HL-60 (cell line): ENCODE data around the gene FGF23.

Experiments
- DNase-seq, 2 experiments: peaks; one replicate each; pipeline ENCODE4 v3.0.0-alpha.2; 2010 to 2020; ENCODE audit warnings: low read depth in 1 of 2, low spot score in 1 of 2
- H3K27ac ChIP-seq: fragments of 250-450 bp; sonication (Bioruptor Pico); replicated peaks from 2 replicates; pipeline ENCODE4 v1.5.1; 2020; ENCODE audit warnings: mild to moderate bottlenecking, moderate library complexity
- H3K27me3 ChIP-seq: fragments of 250-450 bp; sonication (Bioruptor Pico); 2 replicates; pipeline ENCODE4 v1.5.1; 2021; ENCODE audit warnings: mild to moderate bottlenecking, moderate library complexity; ENCODE audit not compliant: insufficient read depth, poor library complexity, severe bottlenecking
- H3K4me3 ChIP-seq: replicated peaks from 2 replicates; pipeline ENCODE4 v1.5.1; 2011; ENCODE audit warnings: mild to moderate bottlenecking, control low read depth, low read length; ENCODE audit not compliant: insufficient read depth
- GABPA ChIP-seq: IDR thresholded peaks from 2 replicates; pipeline ENCODE4 v1.6.1; 2012; ENCODE audit warnings: low read depth
- POLR2AphosphoS5 ChIP-seq: IDR thresholded peaks from 2 replicates; pipeline ENCODE4 v1.6.1; 2012; ENCODE audit warnings: low read depth
- SPI1 ChIP-seq: IDR thresholded peaks from 2 replicates; pipeline ENCODE4 v1.6.1; 2012; ENCODE audit warnings: low read depth, mild to moderate bottlenecking, borderline replicate concordance
- TF ChIP-seq, protein P1 (sequence below): IDR thresholded peaks from one replicate; pipeline ENCODE4 v1.5.1; 2011; ENCODE audit warnings: low read length, control low read depth, inconsistent platforms; ENCODE audit not compliant: insufficient read depth
- TF ChIP-seq, protein P2 (sequence below): IDR thresholded peaks from 2 replicates; pipeline ENCODE4 v1.6.1; 2012; ENCODE audit warnings: low read depth; ENCODE audit not compliant: insufficient replicate concordance

FGF23 gene

DNA sequence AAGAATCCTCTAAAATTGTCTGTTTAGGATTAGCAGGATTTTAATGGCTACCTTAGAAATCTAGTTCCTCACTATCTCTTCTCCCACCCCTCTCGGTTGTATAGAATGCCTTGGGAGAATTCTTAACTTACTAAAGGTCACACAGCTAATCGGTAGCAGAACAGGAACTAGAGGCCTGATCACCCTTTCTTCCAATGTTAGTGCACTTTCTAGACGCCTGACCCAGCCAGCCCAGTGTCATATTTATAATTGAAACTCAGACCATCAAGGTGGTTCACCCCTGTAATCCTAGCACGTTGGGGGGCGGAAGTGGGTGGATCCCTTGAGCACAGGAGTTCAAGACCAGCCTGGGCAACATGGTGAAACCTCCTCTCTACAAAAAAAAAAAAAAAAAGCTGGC lies 56.8 kb downstream of the FGF23 start:
- no peak overlapping the region for H3K4me3 ChIP-seq
- H3K27me3 ChIP-seq, result no peaks in the 10 kb centered on the region
- DNase-seq, result no peak
- H3K27ac ChIP-seq, result no peak overlapping the region
- TF ChIP-seq POLR2AphosphoS5 (no peak), SPI1 (no peak), GABPA (no peak)
- TF ChIP-seq, protein P1, sequence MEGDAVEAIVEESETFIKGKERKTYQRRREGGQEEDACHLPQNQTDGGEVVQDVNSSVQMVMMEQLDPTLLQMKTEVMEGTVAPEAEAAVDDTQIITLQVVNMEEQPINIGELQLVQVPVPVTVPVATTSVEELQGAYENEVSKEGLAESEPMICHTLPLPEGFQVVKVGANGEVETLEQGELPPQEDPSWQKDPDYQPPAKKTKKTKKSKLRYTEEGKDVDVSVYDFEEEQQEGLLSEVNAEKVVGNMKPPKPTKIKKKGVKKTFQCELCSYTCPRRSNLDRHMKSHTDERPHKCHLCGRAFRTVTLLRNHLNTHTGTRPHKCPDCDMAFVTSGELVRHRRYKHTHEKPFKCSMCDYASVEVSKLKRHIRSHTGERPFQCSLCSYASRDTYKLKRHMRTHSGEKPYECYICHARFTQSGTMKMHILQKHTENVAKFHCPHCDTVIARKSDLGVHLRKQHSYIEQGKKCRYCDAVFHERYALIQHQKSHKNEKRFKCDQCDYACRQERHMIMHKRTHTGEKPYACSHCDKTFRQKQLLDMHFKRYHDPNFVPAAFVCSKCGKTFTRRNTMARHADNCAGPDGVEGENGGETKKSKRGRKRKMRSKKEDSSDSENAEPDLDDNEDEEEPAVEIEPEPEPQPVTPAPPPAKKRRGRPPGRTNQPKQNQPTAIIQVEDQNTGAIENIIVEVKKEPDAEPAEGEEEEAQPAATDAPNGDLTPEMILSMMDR, result no peak
- TF ChIP-seq, protein P2, sequence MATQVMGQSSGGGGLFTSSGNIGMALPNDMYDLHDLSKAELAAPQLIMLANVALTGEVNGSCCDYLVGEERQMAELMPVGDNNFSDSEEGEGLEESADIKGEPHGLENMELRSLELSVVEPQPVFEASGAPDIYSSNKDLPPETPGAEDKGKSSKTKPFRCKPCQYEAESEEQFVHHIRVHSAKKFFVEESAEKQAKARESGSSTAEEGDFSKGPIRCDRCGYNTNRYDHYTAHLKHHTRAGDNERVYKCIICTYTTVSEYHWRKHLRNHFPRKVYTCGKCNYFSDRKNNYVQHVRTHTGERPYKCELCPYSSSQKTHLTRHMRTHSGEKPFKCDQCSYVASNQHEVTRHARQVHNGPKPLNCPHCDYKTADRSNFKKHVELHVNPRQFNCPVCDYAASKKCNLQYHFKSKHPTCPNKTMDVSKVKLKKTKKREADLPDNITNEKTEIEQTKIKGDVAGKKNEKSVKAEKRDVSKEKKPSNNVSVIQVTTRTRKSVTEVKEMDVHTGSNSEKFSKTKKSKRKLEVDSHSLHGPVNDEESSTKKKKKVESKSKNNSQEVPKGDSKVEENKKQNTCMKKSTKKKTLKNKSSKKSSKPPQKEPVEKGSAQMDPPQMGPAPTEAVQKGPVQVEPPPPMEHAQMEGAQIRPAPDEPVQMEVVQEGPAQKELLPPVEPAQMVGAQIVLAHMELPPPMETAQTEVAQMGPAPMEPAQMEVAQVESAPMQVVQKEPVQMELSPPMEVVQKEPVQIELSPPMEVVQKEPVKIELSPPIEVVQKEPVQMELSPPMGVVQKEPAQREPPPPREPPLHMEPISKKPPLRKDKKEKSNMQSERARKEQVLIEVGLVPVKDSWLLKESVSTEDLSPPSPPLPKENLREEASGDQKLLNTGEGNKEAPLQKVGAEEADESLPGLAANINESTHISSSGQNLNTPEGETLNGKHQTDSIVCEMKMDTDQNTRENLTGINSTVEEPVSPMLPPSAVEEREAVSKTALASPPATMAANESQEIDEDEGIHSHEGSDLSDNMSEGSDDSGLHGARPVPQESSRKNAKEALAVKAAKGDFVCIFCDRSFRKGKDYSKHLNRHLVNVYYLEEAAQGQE, result no peak

DNA sequence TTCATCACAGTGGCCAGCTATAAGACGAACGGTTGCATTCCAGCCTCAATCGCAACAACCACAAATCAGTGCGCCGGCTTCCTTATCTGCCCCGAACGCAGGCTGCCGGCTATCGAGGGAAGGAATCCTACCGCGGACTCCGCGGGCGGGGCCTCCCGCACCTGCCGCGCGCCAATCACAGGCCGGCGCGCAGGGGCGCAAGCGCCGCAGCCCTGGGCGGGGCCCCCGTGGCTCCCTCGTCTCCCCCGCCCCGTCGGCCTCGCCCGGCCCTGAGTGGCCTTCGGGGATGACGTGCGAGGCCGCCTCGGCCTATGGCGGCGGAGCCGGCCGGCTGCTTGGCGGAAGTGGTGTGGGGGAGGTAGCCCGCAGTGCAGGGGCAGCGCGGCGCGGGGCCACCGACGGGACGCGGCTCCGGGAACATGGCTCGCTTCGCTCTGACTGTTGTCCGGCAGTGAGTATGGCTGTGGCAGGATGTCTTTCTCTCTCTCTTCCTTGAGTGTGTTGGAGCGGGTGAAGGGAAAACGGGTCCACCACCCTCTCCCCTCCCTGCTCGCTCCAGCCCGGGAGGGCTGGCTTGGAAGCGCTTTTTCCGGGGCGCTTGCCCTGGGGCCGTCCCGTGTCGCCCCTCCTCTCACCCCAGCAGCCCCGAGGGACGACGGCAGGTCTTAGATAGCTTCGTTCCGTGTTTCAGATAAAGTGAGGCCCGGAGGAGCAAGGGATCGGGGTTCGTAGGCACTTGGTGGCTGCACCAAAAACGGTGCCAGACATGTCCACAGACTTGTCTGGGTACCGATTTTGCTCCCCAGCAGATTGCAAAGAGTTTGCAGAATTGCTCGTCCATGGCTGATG lies 58.4 kb downstream of the FGF23 start, which contains the start of gene TIGAR:
Gene TIGAR (plus strand): TSS at position 361 of the 849 bp plus-strand sequence. CDS start 59 bp downstream, at position 420.
- H3K27me3 ChIP-seq, result no peaks in the 10 kb centered on the region
- H3K4me3 ChIP-seq, result peak within 1 kb of the TSS; percentile 90
- peak within 1 kb of the TSS; percentile 37 for H3K27ac ChIP-seq
- TF ChIP-seq, protein P1, result no peak
- no peak; the same call in 1 of the 2 replicates for TF ChIP-seq GABPA
- TF ChIP-seq, protein P2, result no peak
- no peak; the same call in 1 of the 2 replicates for TF ChIP-seq SPI1
- TF ChIP-seq POLR2AphosphoS5, result peak; percentile 80
- DNase-seq, result peak; percentile 87 to 90

DNA sequence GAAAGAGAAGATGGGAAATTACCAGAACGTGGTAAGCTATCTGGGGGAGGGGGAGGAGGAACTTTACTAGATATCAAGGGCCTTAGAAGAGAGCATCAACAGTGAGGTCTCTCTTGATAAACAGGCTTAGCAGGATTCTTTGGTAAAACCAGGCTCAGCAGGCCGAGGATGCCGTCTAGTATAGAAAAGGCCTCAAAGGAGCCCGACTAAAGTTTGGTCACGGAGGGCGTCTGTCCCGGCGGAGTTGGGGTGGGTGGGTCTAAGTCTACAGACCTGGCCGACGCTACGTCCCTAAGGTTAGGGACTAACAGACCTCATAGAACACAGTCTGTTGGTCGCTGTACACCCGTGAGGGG lies 59.0 kb downstream of the FGF23 start:
- TF ChIP-seq, protein P2, result no peak
- TF ChIP-seq SPI1, result no peak
- no peak for TF ChIP-seq GABPA
- TF ChIP-seq, protein P1, result no peak
- no peak for TF ChIP-seq POLR2AphosphoS5
- Histone ChIP-seq H3K27ac (no peak overlapping the region), H3K4me3 (peak overlapping the region; percentile 90), H3K27me3 (no peaks in the 10 kb centered on the region)
- no peak for DNase-seq
